GM12873 (cell line): Measurements from ENCODE around the gene GET4.
A peak's percentile ranks its signal among the peaks of the same experiment; 100 is the strongest.

Experiments used
- TF ChIP-seq, protein P1 (sequence below): IDR thresholded peaks from 2 replicates; pipeline ENCODE4 v1.5.1; 2012; ENCODE audit warnings: low read depth, mild to moderate bottlenecking, moderate library complexity, low read length, control low read depth; ENCODE audit not compliant: insufficient read depth; ENCODE audit errors: missing control alignments

The GET4 gene

DNA sequence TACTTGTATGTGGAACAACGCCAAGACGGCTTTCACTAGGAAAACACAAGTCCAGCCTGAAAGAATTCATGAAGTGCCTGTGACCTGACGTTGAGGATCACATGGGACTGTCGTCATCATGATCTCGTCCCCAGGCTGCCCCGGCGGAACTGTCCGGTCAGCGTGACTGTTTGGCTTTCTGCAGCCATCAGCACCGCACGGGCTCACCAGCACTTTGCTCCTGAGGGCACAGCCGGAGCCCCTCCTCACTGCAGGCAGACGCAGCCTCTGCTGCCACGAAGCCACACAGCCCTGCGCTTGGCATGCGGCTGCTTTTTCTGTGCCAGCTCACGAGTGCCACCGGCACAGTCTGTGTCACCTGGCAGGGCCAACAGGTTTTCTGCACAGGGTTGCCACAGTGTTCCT, 9.4 kb upstream of the GET4 start:
- TF ChIP-seq, protein P1, sequence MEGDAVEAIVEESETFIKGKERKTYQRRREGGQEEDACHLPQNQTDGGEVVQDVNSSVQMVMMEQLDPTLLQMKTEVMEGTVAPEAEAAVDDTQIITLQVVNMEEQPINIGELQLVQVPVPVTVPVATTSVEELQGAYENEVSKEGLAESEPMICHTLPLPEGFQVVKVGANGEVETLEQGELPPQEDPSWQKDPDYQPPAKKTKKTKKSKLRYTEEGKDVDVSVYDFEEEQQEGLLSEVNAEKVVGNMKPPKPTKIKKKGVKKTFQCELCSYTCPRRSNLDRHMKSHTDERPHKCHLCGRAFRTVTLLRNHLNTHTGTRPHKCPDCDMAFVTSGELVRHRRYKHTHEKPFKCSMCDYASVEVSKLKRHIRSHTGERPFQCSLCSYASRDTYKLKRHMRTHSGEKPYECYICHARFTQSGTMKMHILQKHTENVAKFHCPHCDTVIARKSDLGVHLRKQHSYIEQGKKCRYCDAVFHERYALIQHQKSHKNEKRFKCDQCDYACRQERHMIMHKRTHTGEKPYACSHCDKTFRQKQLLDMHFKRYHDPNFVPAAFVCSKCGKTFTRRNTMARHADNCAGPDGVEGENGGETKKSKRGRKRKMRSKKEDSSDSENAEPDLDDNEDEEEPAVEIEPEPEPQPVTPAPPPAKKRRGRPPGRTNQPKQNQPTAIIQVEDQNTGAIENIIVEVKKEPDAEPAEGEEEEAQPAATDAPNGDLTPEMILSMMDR: no peak

DNA sequence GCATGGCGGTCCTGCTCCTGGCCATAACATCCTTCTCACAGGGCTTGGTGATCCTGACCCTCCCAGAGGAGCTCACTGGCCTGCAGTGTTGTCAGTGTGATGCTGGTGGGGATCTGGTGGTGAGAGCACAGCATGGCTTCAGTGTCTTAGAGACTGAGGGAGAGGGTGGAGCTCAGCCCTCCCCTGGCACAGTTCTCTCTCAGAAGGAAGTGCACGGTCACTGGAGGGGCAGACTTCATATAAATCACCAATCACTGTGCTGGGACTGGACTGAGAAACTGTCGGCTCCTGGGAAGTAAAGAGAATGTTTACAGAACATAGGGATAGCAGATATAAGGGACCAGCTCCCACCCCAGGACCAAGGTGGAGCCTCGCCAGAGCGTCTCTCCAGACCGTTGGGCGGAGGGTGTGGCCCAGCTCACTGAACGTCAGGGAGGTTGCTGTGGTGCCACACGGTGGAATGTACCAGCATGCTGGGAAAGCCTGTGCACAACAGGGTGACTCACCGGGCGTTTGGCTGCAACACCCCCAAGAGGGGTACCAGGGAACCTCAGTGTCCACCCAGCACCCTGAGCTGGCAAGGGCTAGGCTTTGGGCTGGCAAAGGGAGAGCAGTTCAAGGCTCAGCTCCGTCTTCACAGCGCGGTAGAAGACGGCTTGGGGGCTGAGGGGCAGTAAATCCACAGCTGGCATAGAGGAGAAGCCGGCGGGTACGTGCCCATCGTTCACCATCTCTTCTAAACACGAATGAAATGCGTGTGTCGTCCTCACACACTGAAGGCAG, 8.8 kb upstream of the GET4 start:
- TF ChIP-seq, protein P1: no peak

DNA sequence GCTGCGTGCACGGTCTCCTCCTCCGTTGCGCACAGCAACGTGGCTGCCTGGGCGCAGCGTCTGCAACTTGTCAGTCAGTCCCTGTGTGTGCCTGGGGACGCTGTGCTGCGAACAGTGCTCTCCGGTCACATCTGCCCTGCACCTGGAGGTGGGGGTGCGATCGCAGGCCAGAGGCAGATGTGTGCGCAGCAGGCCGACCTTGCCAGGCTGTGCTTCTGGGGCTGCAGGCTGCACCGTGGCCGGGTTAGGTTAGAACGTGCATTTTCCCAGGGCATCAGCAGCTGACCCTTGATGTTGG, 8.2 kb upstream of the GET4 start:
- TF ChIP-seq, protein P1: no peak

DNA sequence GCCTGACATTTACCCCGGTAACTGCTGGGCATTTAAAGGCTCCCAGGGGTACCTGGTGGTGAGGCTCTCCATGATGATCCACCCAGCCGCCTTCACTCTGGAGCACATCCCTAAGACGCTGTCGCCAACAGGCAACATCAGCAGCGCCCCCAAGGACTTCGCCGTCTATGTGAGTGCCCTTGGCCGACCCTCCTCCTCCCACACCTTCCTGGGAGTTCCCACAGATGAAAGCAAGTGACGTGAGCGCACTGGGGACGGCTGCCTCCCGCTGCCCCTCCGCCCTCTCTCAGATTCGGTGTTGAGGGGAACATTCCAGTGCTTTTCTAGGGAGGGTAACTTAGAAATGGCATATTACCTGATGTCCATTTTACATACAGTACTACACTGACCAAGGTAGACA, 7.0 kb upstream of the GET4 start:
- TF ChIP-seq, protein P1: no peak

DNA sequence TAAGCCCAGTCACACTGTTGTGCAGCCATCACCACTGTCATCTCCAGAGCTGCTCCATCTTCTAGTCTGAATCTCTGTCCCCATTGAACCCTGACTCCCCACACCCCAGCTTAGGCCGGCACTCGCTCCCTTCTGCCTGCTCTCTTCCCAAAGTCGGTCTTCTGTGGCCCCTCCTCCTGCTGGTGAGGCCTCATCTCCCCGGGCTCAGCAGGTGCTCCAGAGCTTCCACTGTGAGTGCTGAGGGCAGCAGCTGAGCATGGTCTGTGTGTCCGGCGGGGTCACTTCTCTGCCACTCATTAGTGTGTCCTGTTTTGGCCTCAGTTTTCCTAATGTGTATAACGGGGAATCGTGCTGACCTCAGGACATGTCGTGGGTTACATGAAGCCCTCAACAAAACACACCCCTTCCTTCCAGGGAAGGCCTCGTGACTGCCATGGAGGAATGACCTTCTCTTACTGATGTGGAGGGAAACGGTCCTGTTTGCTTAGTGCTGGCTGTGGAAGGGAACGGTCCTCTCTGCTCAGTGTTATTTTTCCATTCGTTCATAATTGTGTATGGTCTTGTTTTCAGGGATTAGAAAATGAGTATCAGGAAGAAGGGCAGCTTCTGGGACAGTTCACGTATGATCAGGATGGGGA, 4.3 kb upstream of the GET4 start:
- TF ChIP-seq, protein P1: no peak

DNA sequence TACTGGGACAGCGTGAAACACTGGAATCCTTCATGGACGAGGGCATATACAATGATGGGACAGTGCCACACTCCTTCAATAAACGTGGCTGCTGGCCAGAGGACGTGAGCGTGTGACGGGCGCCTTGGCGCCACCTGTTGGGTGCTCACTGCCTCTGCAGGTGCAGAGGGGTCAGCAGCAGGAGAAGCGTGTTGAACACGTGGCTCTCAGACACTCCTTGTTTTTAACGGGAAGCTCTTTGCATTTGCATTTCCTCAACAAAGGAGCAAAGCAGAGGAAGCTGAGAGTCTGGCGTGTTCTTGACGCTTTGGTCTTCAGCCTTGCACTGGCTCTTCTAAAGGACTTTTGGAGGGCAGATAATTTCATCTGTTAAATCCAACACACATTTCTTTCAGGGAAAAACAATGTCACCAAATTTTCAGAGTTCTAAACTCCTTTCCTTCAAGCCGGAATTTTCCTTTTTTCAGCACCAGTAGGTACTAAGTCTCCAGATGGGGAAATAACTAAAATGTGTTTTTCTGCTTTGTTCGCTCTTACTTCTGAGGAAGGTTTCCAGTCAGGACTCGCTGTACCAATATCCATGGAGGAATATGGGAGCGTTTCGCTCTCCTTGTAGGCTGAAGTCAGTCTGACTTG, 2.9 kb upstream of the GET4 start:
- TF ChIP-seq, protein P1: peak; percentile 99

DNA sequence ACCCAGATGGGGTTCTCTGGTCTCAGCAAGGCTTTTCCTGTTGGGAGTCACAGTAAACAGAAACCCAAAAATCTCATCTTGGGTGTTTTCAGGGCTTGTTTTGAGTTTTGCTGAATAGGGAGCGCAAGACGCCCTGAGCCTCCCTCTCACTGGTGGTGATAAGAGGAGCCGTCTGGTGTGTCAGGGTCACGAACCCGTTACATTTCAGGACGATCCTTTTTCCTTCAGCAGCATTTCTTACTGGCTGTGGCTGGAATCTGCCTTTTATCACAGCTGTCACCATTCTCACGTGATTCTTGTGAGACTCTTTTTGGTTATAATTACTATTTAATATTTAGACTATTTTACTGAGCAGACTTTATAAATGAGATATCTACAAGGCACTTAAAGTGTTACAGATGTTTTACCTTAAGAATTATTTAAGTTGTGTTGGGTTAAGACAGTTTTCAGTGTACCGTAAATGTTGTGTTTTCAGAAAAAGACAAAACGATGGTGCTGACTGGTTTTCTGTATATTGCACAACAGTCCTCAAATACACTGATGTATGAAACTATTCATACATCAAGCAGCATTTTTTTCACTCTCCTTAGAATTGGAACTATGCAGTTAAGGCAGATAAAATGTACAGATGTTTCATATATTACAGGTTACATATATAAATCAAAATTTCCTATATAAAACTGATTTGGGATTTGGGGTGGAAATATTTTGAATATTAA, 2.2 kb upstream of the GET4 start:
- TF ChIP-seq, protein P1: no peak
